ENCODE data around the gene RBMS3. TPM values are rescaled to one million over a fixed set of nuclear protein-coding genes. Genes with fewer than 3 reads are reported as not detected.

The RBMS3 gene
- total RNA-seq, 1 donor from 2014 or later, result 33.0 TPM

DNA sequence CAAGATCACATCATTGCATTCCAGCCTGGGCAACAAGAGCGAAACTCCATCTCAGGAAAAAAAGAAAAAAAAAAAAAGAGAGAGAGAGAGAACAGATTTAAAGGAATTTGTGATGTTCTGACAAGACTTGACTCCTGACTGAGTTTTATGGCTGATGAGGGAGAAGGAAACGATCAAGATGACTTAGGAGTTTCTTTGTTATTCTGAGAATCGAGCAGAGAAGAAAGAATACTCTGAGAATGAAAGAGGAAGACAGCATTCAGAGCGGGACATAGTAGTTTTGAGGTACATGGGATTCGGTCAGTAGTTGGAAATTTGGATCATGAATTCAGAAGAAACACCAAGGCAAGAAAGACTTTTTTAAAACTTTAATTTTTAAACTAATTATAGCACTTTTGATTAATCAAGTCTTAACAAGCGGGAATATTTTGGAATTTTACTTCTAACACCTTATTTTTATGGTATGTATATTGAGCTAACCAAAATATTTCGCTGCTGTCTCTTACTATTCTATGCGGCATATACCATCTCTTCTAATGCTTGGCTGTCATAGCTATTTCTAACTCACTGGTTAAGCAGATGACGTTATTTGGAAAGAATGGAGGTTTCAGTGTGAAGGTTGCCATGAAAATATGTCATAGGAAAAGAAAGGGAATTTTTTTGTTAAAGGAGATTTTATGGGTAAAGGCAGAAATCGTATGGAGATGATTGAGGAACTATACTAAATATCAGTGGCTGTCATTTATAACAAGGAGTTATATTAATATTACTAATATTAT, 644.1 kb downstream of the RBMS3 start:
- Histone ChIP-seq H3K4me2 (ENCODE audit: low read length) (no peak overlapping the region), H3K36me3 (ENCODE audit: insufficient read depth, low read length) (no peaks in the 10 kb centered on the region), H3K9ac (ENCODE audit: low read length) (no peak overlapping the region), H3K9me3 (ENCODE audit: insufficient read depth, low read depth, low read length) (no peaks in the 10 kb centered on the region), H3K27ac (ENCODE audit: low read depth, low read length) (no peak overlapping the region), H3K4me3 (ENCODE audit: insufficient read depth, low read depth, low read length) (no peak overlapping the region), H2AFZ (ENCODE audit: low read depth, low read length) (no peak overlapping the region), H3K4me1 (ENCODE audit: insufficient read depth, low read length) (peaks cover 9% of the 10 kb centered on the region), H3K27me3 (ENCODE audit: insufficient read depth, low read length) (no peaks in the 10 kb centered on the region), H4K20me1 (ENCODE audit: insufficient read depth, low read length) (no peaks in the 10 kb centered on the region), H3K79me2 (ENCODE audit: insufficient read depth, low read length) (no peaks in the 10 kb centered on the region)
- Mint-ChIP-seq H3K4me1 (ENCODE audit: low read depth, unreplicated experiment) (peaks cover 33% of the 10 kb centered on the region), H3K4me3 (ENCODE audit: unreplicated experiment) (no peak overlapping the region), H3K27me3 (ENCODE audit: low read depth, unreplicated experiment) (no peaks in the 10 kb centered on the region), H3K36me3 (ENCODE audit: low read depth, unreplicated experiment) (no peaks in the 10 kb centered on the region), H3K27ac (ENCODE audit: unreplicated experiment) (no peak overlapping the region), H3K9me3 (ENCODE audit: unreplicated experiment) (no peaks in the 10 kb centered on the region)
- no peak for FAIRE-seq
- DNase-seq (ENCODE audit: low read depth), result no peak
- TF ChIP-seq CTCF (IDR thresholded peaks at IDR 0.05; ENCODE audit: insufficient read depth, low read depth, low read length) (no peak), EZH2 (IDR thresholded peaks at IDR 0.05; ENCODE audit: insufficient read depth, low read length) (no peak)

GRCh38 chr3:29926378-29926777, 645.5 kb downstream of the RBMS3 start:
- no peak for FAIRE-seq

More at GRCh38 chr3:29926378-29926777, 645.5 kb downstream of the RBMS3 start:
- Mint-ChIP-seq H3K27me3 (ENCODE audit: low read depth, unreplicated experiment) (no peaks in the 10 kb centered on the region), H3K4me3 (ENCODE audit: unreplicated experiment) (no peak overlapping the region), H3K4me1 (ENCODE audit: low read depth, unreplicated experiment) (peaks cover 29% of the 10 kb centered on the region), H3K9me3 (ENCODE audit: unreplicated experiment) (peaks cover 2% of the 10 kb centered on the region), H3K36me3 (ENCODE audit: low read depth, unreplicated experiment) (no peaks in the 10 kb centered on the region), H3K27ac (ENCODE audit: unreplicated experiment) (no peak overlapping the region)
- Histone ChIP-seq H3K36me3 (ENCODE audit: insufficient read depth, low read length) (no peaks in the 10 kb centered on the region), H3K4me3 (ENCODE audit: insufficient read depth, low read depth, low read length) (no peak overlapping the region), H4K20me1 (ENCODE audit: insufficient read depth, low read length) (no peaks in the 10 kb centered on the region), H3K9me3 (ENCODE audit: insufficient read depth, low read depth, low read length) (no peaks in the 10 kb centered on the region), H3K4me1 (ENCODE audit: insufficient read depth, low read length) (peaks cover 9% of the 10 kb centered on the region), H3K79me2 (ENCODE audit: insufficient read depth, low read length) (no peaks in the 10 kb centered on the region), H3K4me2 (ENCODE audit: low read length) (no peak overlapping the region), H3K27me3 (ENCODE audit: insufficient read depth, low read length) (no peaks in the 10 kb centered on the region), H3K9ac (ENCODE audit: low read length) (no peak overlapping the region), H2AFZ (ENCODE audit: low read depth, low read length) (no peak overlapping the region), H3K27ac (ENCODE audit: low read depth, low read length) (no peak overlapping the region)
- TF ChIP-seq CTCF (IDR thresholded peaks at IDR 0.05; ENCODE audit: insufficient read depth, low read depth, low read length) (no peak), EZH2 (IDR thresholded peaks at IDR 0.05; ENCODE audit: insufficient read depth, low read length) (no peak)
- DNase-seq (ENCODE audit: low read depth), result no peak
